Keratinocyte (primary cell): ENCODE measurements around the gene HOXB9.

Experiments
- CTCF ChIP-seq, 3 experiments: IDR thresholded peaks in 1 of 3; conservative IDR thresholded peaks in 1 of 3; optimal IDR thresholded peaks in 1 of 3; 2 replicates in 2 of 3; 3 replicates in 1 of 3; pipeline versions ENCODE3 to v1.5.1; 2011; ENCODE audit warnings: low read length in 3 of 3, mild to moderate bottlenecking in 3 of 3, moderate library complexity in 2 of 3, control low read depth in 1 of 3, inconsistent platforms in 1 of 3; ENCODE audit not compliant: insufficient read depth in 2 of 3; ENCODE audit errors: extremely low read depth in 1 of 3
- EZH2 ChIP-seq: IDR thresholded peaks from one replicate; pipeline ENCODE4 v1.6.1; 2012; ENCODE audit warnings: inconsistent platforms, mild to moderate bottlenecking, low read length, moderate library complexity

GRCh38 chr17:48594538-48595277, 31.4 kb downstream of the HOXB9 start:
- TF ChIP-seq CTCF (optimal IDR thresholded peaks at IDR 0.05 in 1 of 3, IDR thresholded peaks at IDR 0.05 in 1 of 3, conservative IDR thresholded peaks at IDR 0.05 in 1 of 3; ENCODE audit: extremely low read depth in 1 of 3, insufficient read depth in 2 of 3, low read length in 3 of 3) (no peak), EZH2 (peak; percentile 4)
